GM18858 (cell line): ENCODE measurements around the gene PRKCZ.
"Not testable (repeated sequence)": the region's sequence is repeated elsewhere in the genome, so short reads cannot be mapped to it uniquely, and the experiment has no call there.

Experiments used
- ATAC-seq: cut with Tn5 transposase; IDR thresholded peaks from one replicate; pipeline ENCODE4 v1.9.1; 2021; ENCODE audit not compliant: unreplicated experiment

The PRKCZ gene

DNA sequence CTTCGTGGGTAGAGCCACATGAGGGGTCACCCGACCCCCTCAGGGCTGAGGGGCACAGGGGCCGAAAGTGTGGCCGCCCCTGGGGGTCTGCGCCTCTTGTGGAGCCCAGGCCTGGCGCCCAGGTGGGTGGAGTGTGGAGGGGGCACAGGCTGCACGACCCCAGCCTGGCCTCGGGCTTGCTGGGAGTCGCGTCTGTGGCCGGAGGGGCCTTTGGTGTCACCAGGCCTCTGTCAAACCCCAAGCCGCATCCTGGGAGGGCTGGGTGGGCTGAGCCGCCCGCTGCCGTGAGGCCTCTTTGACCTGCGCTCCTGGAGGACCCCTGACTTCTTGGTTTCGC lies 83.6 kb downstream of the PRKCZ start:
- no peak for ATAC-seq

DNA sequence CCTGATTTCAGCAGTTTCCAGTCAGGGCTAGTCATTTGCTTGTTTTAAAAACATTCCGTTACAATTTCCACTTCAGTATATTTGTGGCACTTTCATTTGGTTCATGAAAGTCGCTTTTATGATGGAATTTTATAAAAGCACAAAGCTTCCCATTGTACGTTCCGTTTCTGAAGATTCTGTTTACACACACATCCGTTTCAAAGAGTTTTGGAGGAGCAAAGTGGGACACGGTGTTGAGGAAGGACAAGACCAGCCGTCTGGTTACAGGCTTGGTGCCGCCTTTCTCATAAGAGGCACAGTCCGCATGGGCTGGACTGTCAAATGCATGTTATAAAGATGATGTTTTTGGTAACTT lies 84.0 kb downstream of the PRKCZ start:
- no peak for ATAC-seq

DNA sequence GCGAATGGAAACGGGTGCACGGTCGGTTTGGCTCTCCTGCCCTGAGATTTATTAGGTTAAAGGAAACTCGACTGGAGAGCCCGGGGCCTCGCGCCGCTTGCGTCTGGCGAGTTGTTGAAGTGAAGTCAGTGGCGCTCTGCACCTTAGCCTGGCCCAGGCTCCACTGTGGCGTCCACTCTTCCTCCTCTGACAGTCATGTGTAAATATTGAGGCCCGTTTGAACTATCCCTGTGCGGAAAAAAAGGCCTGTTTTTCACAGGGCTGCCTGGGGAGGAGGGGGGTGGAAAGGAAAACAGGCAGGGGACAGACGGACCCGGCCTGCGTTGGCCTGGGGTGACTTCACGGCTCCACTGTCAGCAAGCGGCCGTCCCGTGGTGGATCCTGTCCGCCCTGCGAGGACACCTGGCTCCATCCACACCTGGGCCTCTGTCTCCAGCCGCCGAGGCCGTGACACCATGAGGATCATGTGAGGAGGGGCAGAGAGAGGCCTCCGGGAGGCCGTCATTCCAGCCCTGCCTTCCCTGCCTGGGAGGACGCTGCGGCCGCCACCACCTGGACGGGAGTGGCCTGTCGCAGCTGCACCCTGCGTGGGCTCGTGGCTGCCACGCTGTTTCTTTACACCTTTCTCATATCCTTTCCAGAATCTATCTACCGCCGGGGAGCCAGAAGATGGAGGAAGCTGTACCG lies 84.6 kb downstream of the PRKCZ start:
- no peak for ATAC-seq

DNA sequence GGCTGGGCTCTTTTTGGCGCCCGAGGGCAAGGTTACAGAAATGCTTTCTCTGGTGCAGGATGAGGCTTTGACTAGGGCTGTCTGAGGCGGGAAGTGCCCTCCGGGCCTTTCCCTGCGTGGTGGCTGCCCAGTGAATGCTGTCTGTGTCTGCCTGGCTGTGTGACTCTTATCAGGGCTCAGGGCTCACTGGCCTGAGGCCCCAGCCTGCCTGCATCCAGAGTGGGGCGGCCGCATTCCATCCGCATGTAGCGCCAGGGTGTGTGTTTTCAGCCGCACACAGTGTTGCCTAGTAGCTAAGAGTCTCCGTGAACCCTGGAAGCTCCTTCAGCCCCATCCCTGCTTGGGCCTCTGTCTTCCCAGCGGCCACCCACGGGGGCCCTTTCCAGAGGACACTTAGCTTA lies 85.2 kb downstream of the PRKCZ start:
- ATAC-seq, result no peak

DNA sequence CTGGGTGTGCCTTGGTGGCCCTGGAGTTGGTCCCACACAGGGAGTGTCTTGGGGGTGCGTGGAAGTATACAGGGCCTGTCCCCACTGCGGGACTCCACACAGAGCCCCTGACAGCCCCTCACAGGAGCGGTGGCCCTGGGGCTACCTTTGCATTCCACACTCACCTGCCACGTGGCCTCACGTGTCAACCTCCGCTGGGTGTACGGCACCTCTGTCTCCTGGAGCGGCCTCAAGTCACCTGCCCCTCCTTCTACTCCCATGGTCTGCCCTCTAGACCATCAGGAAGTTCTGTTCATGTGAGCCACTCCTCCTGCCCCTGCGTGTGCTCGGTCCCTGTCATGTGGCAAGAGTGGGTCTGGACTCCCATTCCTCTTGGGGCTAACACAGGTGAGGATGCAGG lies 85.7 kb downstream of the PRKCZ start:
- ATAC-seq, result no peak

DNA sequence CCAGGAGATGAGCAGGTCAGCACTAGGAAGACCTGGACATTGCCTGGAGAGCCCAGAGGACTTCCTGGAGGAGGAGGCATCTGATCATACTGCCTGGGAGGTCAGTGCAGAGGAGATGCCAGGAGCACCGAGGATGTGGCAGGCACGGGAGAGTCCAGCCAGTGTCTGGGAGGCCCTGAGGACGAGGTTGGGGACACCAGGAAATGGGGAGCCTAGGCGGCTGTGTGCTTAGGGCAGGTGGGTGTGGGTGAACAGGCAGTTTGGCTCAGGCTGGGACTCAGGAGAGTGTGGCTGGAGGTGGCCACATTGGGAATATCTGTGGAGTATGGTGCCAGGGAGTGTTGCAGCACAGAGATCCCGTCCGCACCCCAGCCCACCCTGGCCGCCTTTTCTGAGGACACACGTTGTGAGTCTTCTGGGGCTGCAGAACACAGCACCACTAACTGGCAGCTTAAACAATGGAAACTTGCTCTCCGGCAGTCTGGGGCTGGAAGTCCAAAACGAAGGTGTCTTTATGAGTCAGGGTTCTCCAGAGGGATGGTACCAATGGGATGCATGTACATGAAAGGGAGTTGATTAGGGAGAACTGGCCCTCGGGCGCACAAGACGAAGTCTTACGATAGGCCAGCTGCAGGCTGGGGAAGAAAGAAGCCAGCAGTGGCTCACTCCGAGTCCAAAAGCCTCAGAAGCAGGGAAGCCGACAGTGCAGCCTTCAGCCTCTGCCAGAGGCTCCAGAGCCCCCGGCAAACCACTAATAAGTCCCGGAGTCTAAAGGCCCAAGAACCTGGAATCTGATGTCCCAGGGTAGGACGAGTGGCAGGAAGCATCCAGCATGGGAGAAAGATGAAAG lies 86.4 kb downstream of the PRKCZ start:
- ATAC-seq, result no peak

DNA sequence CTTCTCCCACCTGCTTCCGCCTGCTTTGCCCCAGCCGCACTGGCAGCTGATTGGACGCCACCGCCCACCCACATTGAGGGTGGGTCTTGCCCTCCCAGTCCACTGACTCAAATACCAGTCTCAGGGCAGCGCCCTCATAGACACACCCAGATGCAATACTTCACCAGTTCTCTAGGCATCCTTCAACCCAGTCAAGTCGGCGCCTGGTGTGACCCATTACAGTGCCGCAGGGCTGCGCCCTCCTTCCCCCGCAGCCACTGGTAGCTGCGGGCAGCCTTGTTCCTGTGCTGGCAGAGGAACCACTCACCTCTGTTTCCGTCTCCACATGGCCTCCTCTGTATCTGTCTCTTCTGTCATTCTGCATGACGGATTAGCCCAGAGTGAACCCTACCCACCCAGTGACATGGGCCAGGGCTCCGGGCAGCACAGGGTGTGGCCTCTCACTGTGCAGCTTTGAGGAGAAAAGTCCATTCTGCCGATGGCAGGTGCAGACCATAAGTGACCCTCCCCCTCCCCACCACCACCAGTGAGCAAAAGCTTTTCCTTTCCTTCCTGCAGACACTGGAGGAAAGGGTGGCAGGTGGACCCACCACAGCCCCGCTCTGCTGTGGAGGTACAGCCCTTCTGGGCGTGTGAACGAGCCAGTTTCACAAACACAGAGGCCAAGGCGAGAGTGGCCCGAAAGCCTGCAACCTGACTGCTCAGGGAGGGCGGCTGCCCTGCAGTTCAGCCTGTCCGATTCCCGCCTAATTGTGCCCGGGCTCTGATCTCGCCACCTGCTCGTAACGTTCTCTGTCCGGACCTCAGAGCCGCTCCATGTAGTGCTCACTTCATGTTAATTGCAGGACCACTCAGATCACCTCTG lies 87.3 kb downstream of the PRKCZ start:
- ATAC-seq, result no peak

DNA sequence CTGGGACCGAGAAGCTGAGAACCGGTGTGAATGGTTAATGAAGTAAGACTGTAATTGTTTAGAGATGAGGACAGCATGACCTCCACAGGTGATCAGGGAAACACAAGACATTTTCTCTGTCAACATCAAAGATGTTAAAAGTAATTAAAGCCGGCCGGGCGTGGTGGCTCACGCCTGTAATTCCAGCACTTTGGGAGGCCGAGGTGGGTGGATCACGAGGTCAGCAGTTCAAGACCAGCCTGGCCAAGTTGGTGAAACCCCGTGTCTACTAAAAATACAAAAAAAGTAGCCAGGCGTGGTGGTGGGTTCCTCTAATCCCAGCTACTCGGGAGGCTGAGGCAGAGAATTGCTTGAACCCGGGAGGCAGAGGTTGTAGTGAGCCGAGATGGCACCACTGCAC lies 88.9 kb downstream of the PRKCZ start:
- ATAC-seq, result not testable (repeated sequence)

DNA sequence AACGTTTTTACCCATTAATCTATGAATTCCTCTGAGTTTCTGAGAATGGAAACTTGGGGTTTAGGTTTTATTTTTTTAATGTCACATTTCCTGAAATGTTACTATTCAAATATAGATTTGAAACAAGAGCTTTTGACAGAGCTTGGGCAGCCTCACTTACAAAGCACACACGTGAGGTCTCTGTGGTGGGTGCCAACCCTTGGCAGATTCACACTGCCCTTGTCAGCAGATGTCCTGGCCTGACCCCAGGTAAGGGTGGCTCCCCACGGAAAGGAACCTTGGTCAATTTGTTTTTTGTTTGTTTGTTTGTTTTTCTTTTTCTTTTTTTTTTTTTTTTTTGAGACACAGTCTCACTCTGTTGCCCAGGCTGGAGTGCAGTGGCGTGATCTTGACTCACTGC lies 90.8 kb downstream of the PRKCZ start:
- ATAC-seq, result no peak

DNA sequence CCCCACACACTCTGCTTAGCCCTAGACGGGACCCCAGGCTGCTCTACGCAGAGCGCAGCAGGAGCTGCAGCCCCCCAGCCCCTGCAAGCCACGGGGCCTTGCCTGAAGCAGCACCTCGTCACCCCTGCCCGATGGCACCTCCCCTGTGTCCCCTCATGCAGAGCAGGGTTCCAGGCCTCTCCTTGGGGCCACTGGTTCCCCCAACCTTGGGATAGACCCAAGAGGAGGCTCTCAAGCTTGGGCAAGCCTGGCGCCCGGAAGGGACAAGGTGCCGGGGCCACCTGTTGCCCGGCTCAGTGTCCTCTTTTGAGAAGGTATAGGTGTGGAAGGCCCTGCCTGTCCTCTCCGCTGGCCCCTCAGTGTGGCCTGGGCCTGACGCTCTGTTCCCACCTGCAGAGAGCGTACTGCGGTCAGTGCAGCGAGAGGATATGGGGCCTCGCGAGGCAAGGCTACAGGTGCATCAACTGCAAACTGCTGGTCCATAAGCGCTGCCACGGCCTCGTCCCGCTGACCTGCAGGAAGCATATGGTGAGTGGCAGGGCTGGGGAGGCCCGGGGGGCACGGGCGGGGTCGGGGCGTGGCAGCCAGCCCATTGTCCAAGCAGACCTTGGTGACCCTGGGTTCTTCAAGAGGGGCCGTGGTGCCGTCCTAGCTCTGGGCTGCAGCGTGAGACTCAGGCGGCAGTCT lies 93.7 kb downstream of the PRKCZ start:
- ATAC-seq, result no peak

DNA sequence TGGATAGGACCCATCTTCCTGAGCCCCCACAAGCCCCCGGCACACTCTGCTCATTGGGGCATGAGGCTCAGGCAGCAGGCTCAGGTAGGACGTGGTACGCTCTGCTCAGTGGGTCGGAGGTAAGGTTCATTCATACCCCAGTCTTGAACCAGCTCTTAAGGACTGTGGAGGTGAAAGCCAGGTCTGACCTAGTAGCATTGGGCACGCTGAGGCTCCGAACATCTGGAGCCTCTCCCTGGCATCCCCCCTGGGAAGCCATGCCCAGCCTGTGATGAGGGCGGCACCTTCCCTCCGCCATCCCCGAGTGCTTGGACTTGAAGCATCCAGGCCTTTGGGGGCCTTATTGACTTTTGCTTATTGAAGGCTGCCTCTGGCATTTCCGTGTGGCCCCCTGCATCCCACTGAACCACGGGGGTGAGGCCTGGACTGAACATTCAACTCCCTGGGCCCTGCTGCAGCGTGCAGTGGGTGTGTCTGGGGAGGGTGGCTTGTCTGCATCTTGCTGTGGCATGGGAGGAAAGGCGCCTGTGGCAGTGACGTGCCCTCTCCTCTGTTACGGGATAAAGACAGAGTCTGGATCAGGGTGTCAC lies 94.4 kb downstream of the PRKCZ start:
- ATAC-seq, result no peak

DNA sequence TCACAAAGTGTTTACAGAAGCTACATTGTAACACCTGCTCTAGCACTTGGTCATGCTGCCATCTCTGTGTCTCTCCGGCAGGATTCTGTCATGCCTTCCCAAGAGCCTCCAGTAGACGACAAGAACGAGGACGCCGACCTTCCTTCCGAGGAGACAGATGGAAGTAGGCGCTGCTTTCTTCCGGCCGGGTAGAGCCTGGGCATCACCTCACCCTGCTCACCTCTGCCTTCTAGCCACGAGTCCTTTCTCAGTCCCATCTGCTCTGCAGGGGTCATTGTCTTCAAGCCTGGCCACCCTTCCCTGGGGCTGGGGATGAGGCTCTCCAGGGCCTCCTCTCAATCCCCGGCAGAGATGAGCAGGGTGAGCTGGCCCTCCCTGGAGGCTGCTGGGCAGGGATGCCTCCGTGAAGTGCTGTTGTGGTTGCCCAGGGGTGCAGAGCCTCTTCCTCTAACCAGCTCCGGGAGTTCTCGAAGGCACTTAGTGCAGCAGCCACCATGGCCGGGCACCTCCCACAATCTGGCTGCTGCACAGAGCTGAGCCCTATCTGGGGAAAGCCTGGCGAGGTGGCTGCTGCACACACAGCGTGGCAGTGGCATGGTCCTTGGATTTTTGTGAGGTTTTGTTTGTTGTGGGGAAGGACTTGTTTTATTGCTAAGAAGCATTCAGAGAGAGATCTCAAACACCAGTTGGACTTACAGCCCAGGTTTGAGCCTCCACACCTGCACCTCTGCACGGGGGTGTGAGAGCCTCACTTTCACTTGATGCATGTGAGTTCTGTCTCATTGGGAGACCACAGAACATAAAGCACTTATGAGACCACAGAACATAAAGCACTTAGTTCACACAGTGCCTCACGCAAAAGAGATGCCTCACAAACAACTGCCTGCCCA lies 96.0 kb downstream of the PRKCZ start:
- no peak for ATAC-seq

DNA sequence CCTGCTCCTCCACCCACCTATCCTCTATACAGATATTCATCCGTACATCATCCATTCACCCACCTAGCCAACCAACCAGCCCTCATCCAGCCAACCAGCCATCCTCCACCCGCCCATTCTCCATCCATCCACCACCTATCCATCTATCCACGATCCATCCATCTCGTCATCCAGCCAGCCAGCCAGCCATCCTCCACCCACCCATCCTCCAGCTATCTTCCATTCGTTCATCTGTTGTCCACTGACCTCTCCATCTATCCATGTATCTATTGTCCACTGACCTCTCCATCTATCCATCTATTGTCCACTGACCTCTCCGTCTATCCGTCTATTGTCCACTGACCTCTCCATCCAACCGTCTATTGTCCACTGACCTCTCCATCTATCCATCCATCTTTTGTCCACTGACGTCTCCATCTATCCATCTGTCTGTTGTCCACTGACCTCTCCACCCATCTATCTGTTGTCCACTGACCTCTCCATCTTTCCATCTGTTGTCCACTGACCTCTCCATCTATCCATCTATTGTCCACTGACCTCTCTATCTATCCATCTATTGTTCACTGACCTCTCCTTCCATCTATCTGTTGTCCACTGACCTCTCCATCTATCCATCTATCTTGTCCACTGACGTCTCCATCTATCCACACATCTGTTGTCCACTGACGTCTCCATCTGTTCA lies 96.8 kb downstream of the PRKCZ start:
- ATAC-seq, result no peak

DNA sequence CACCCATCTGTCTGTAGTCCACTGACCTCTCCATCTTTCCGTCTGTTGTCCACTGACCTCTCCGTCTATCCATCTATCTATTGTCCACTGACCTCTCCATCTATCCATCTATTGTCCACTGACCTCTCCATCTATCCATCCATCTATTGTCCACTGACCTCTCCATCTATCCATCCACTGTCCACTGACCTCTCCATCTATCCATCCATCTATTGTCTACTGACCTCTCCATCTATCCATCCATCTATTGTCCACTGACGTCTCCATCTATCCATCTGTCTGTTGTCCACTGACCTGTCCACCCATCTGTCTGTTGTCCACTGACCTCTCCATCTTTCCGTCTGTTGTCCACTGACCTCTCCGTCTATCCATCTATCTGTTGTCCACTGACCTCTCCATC lies 97.7 kb downstream of the PRKCZ start:
- ATAC-seq, result not testable (repeated sequence)

DNA sequence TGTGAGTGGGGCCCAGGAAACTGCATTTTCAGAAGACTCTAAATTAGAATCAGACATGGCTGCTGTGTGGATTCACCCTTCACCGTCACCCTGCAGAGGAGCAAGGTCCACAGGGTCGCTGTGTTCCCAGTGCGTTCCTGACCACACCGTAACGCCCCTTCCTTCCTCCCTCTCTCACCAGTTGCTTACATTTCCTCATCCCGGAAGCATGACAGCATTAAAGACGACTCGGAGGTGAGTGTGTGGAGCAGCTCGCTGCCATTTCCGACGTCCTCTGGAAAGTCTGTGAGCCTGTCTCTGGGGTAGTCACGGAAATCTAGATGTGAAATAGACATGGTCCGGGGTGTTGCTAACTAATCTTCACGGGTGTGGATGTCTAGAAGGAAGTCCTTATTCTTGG lies 98.5 kb downstream of the PRKCZ start:
- ATAC-seq, result no peak

DNA sequence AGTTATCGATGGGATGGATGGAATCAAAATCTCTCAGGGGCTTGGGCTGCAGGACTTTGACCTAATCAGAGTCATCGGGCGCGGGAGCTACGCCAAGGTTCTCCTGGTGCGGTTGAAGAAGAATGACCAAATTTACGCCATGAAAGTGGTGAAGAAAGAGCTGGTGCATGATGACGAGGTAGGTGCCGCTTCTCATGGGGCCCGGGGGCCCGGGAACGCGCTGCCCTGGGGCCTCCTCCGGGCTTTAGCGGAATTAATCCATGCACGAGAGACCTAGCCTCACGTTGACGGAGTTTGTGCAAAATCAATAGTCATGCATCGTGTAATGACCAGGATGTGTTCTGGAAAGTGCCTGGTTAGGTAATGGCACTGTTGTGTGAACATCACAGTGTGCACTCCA lies 100.6 kb downstream of the PRKCZ start:
- no peak for ATAC-seq

DNA sequence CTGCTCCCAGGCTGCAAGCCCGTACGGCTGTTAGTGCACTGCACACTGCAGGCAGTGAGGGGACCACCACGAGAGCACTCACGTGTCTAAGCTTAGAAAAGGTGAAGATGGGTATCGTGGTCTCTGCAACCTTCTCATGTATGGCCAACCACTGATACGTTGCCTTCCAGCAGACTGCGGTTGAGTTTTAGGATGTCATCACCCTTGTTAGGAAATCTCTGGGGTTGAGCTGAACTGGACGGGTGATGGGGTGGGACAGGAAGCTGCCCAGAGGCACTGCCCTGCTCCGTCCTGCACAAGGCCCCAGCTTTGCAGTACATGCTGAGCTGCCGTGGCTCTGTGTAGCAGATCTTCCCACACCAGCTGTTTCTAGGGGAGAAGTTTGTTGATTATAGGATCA lies 101.0 kb downstream of the PRKCZ start:
- ATAC-seq, result no peak

DNA sequence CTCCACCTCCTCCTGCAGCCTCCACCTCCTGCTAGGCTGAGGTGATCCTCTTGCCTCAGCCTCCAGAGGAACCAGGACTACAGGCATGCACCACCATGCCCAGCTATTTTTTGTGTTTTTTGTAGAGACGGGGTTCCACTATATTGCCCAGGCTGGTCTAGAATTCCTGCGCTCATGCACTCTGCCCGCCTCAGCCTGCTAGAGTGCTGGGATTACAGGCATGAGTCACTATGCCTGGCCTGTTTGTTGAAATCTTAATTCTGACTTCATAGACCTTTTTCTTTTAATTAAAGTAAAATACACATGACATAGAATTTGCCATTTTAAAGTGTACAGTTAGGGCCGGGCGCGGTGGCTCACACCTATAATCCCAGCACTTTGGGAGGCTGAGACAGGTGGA lies 101.7 kb downstream of the PRKCZ start:
- ATAC-seq, result no peak

DNA sequence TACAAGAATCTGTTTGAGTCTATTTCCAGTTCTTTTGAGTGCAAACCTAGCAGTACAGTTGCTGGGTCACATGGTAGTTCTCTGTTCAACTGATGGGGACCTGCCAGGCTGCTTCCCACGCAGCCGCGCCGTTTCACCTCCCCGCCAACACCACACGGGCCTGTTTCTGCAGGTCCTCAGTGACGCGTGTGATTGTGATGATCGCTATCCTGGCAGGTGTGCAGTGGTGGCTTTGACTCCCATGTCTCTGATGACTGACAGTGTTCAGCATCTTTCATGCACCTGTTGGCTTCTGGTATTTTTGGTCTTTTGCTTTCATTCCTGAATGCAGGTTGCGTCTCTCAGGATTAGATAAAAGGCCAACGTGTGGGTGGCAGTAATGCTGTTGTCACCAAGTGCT lies 102.7 kb downstream of the PRKCZ start:
- ATAC-seq, result no peak
